ENCODE measurements around the gene KLHL40.

- TF ChIP-seq CTCF (IDR thresholded peaks at IDR 0.05) (no peak), POLR2A (IDR thresholded peaks at IDR 0.05) (no peak)
Observed at GRCh38 chr3:42666577-42666998, 18.7 kb upstream of the KLHL40 start.

Data from thyroid gland (tissue), 4 donors.